Retinal pigment epithelial cell (primary cell): ENCODE measurements around the gene HAUS3.

Source experiments
- DNase-seq: peaks from one replicate; pipeline ENCODE4 v3.0.0-alpha.2; 2010; ENCODE audit warnings: low read depth
- H3K4me3 ChIP-seq: 2 replicates; pipeline ENCODE4 v1.5.1; 2011; ENCODE audit warnings: mild to moderate bottlenecking, low read length, control low read depth, moderate library complexity
- TF ChIP-seq, protein P1 (sequence below): conservative IDR thresholded peaks from 2 replicates; pipeline ENCODE4 v1.5.1; 2011; ENCODE audit warnings: low read depth, low read length, control low read depth, inconsistent platforms

The HAUS3 gene

GRCh38 chr4:2253160-2254084, 11.5 kb upstream of the HAUS3 start:
- H3K4me3 ChIP-seq = no peak overlapping the region
- TF ChIP-seq, protein P1, sequence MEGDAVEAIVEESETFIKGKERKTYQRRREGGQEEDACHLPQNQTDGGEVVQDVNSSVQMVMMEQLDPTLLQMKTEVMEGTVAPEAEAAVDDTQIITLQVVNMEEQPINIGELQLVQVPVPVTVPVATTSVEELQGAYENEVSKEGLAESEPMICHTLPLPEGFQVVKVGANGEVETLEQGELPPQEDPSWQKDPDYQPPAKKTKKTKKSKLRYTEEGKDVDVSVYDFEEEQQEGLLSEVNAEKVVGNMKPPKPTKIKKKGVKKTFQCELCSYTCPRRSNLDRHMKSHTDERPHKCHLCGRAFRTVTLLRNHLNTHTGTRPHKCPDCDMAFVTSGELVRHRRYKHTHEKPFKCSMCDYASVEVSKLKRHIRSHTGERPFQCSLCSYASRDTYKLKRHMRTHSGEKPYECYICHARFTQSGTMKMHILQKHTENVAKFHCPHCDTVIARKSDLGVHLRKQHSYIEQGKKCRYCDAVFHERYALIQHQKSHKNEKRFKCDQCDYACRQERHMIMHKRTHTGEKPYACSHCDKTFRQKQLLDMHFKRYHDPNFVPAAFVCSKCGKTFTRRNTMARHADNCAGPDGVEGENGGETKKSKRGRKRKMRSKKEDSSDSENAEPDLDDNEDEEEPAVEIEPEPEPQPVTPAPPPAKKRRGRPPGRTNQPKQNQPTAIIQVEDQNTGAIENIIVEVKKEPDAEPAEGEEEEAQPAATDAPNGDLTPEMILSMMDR = no peak
- DNase-seq = no peak

GRCh38 chr4:2252530-2253091, 10.7 kb upstream of the HAUS3 start:
- no peak overlapping the region for H3K4me3 ChIP-seq
- TF ChIP-seq, protein P1 = no peak
- DNase-seq = no peak

GRCh38 chr4:2251795-2252529, 10.0 kb upstream of the HAUS3 start:
- H3K4me3 ChIP-seq = no peak overlapping the region
- no peak for DNase-seq
- TF ChIP-seq, protein P1 = no peak

DNA sequence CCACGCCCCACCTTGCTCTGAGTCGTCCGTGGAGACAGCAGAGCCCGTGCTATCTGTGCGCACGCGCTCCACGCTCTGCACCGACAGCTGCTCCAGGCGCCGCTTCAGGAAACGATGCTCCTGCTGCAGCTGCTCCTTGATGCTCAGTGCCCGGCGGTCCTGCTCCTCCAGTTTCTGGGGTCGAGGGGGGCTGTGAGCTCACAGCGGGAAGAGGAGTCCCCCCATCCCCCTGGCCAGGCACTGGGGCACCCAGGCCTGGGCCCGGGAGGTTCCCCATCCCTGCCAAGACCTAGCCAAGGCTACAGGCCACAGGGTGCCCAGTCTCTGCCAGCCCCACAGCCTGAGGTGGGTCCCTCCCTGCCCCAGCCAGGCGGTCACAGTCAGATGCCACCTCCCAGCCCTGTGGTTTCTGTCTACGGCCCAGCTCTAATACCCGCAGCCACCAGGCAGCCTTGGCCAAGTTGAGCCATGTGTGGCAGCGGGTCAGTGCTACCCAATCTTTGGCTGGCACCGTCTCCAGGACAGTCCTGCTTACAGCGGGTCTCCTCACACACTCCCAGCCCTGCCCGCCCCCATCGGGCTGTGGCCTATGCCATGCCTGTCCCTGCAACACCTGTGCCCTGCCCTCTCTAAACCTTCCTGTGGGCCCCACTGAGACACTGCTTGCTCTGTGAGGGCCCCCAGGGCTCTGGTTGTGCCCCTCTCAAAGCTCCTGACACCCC, 9.3 kb upstream of the HAUS3 start:
- DNase-seq = no peak
- no peak overlapping the region for H3K4me3 ChIP-seq
- TF ChIP-seq, protein P1 = no peak

DNA sequence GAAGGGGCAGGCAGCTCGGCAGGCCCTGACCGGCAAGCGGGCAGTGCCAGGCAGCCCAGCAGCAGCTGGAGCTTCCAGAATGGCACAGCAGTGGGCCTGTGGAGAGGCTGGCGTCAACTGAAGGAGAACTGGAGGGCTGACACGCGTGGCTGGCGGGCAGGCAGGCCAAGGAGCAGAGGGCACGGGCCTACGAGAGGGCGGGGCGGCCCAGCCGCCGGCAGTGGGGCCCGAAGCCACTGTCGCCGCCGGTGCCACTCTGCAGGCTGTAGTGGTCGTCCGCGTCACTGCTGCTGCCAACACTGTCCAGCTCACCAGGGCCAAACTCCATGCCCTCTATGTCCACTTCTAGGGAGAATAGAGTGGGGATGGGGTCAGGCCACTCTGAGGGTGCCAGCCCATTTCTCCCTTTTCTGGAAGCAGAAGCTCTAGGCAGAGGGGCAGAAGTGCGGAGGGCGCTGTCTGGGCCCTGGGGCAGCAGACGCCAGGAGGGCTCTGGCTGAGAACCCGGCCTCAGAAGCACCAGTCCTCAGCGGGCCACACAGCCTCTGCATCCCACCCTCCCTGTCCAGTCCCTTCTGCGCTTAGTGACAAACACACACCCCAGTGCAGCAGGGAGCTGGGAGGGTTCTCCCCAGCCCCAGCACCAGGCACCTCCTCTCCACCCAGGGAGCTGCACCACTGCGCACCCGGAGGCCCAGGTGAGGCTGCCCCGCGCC, 8.6 kb upstream of the HAUS3 start:
- DNase-seq = no peak
- H3K4me3 ChIP-seq = no peak overlapping the region
- TF ChIP-seq, protein P1 = no peak
